HCT116 (cell line): ENCODE results near the gene CD69. TPM values are rescaled to one million over a fixed set of nuclear protein-coding genes. Genes with fewer than 3 reads are reported as not detected.
"Not testable (repeated sequence)": the region's sequence is repeated elsewhere in the genome, so short reads cannot be mapped to it uniquely, and the experiment has no call there.

Source experiments
- ATAC-seq: fragments of 200-7000 bp; cut with Tn5 transposase; 2 replicates; pipeline ENCODE4 v1.9.1; 2020; ENCODE audit warnings: mild to moderate bottlenecking, moderate library complexity
- BruUV-seq: library from RNA; stranded (reverse); fragments of 400-500 nt; replicated peaks from 2 replicates; lab custom pipeline; 2021; lab: Mats Ljungman, UMichigan
- CTCF ChIA-PET: fragments of 300-600 bp; sonication (Branson Sonifier 250); formaldehyde crosslinking; loops from one replicate; lab custom pipeline; 2021; ENCODE audit warnings: antibody characterized with exemption; lab: Charles Lee
- POLR2A ChIA-PET: fragments of 300-600, 350-600 bp; sonication (Branson Sonifier 250); formaldehyde crosslinking; loops from one replicate; lab custom pipeline; 2021; ENCODE audit warnings: antibody characterized with exemption; lab: Charles Lee
- RAD21 ChIA-PET, 2 experiments: fragments of 300-600 bp; sonication (Branson Sonifier 250); formaldehyde crosslinking; loops; one replicate each; lab custom pipeline; 2023; ENCODE audit warnings: low total read pairs in 2 of 2; ENCODE audit not compliant: uncharacterized antibody in 2 of 2, unreplicated experiment in 2 of 2, low non-redundant PET in 1 of 2; lab: Charles Lee
- DNase-seq: peaks from one replicate; pipeline ENCODE4 v3.0.0-alpha.2; 2010; ENCODE audit warnings: low read depth, low spot score
- H2AFZ ChIP-seq: fragments of 200-600 bp; shearing (Covaris generic), sonication (generic); 2 replicates; pipeline ENCODE4 v1.6.1; 2017; ENCODE audit warnings: low read depth, mixed run types, mixed read lengths, antibody characterized with exemption, low read length; ENCODE audit not compliant: poor library complexity, severe bottlenecking
- H3K27ac ChIP-seq: 2 replicates; pipeline ENCODE4 v1.5.1; 2012; ENCODE audit warnings: low read depth, low read length
- H3K27me3 ChIP-seq: fragments of 200-600 bp; sonication (generic); 2 replicates; pipeline ENCODE4 v1.6.1; 2016; ENCODE audit warnings: mixed run types, low read length, mixed read lengths; ENCODE audit not compliant: insufficient read depth
- H3K36me3 ChIP-seq, 2 experiments: fragments of 200-500 bp in 1 of 2; fragments of 200-600 bp in 1 of 2; sonication (Bioruptor generic) in 1 of 2; sonication (generic) in 1 of 2; 2 replicates each; pipeline versions ENCODE4 v1.5.1 to v1.6.1; 2014 to 2016; ENCODE audit warnings: low read length in 2 of 2, inconsistent platforms in 1 of 2, mixed read lengths in 1 of 2, mixed run types in 1 of 2; ENCODE audit not compliant: insufficient read depth in 2 of 2, control insufficient read depth in 1 of 2
- H3K4me1 ChIP-seq, 2 experiments: fragments of 200-600 bp in 1 of 2; sonication (generic) in 1 of 2; 2 replicates each; pipeline versions ENCODE4 v1.5.1 to v1.6.1; 2012 to 2017; ENCODE audit warnings: low read length in 2 of 2, inconsistent platforms in 1 of 2, mild to moderate bottlenecking in 1 of 2, mixed read lengths in 1 of 2, mixed run types in 1 of 2, moderate library complexity in 1 of 2; ENCODE audit not compliant: insufficient read depth in 2 of 2, control insufficient read depth in 1 of 2
- H3K4me2 ChIP-seq: fragments of 200-600 bp; sonication (generic); 2 replicates; pipeline ENCODE4 v1.6.1; 2017; ENCODE audit warnings: mixed run types, low read length, mixed read lengths
- H3K4me3 ChIP-seq, 2 experiments: fragments of 200-600 bp in 1 of 2; sonication (generic) in 1 of 2; replicated peaks in 1 of 2; 2 replicates each; pipeline ENCODE4 v1.5.1; 2011 to 2016; ENCODE audit warnings: low read length in 2 of 2, control low read depth in 1 of 2, low read depth in 1 of 2, mild to moderate bottlenecking in 1 of 2, mixed read lengths in 1 of 2, mixed run types in 1 of 2
- H3K79me2 ChIP-seq: fragments of 200-600 bp; sonication (generic); 2 replicates; pipeline ENCODE4 v1.6.1; 2017; ENCODE audit warnings: mild to moderate bottlenecking, mixed run types, low read length, moderate library complexity, mixed read lengths; ENCODE audit not compliant: insufficient read depth
- H3K9ac ChIP-seq: fragments of 200-600 bp; sonication (generic); 2 replicates; pipeline ENCODE4 v1.6.1; 2016; ENCODE audit warnings: low read length, mixed read lengths
- H3K9me2 ChIP-seq: fragments of 200-600 bp; sonication (generic), shearing (Covaris generic); 2 replicates; pipeline ENCODE4 v1.6.1; 2017; ENCODE audit warnings: mixed run types, mild to moderate bottlenecking, moderate library complexity; ENCODE audit not compliant: insufficient read depth
- H3K9me3 ChIP-seq, 2 experiments: fragments of 200-500 bp in 1 of 2; fragments of 200-600 bp in 1 of 2; sonication (Bioruptor generic) in 1 of 2; sonication (generic) in 1 of 2; 2 replicates each; pipeline ENCODE4 v1.6.1; 2014 to 2017; ENCODE audit warnings: low read length in 2 of 2, mixed read lengths in 2 of 2, inconsistent platforms in 1 of 2, low read depth in 1 of 2, mild to moderate bottlenecking in 1 of 2, mixed run types in 1 of 2, moderate library complexity in 1 of 2; ENCODE audit not compliant: control insufficient read depth in 1 of 2, insufficient read depth in 1 of 2
- H4K20me1 ChIP-seq: fragments of 200-600 bp; sonication (generic), shearing (Covaris generic); 2 replicates; pipeline ENCODE4 v1.6.1; 2017; ENCODE audit warnings: mixed run types, mild to moderate bottlenecking, moderate library complexity; ENCODE audit not compliant: insufficient read depth
- CBX3 ChIP-seq: IDR thresholded peaks from 2 replicates; pipeline ENCODE4 v1.6.1; 2012; ENCODE audit warnings: low read depth
- ELF1 ChIP-seq: IDR thresholded peaks from 2 replicates; pipeline ENCODE4 v1.6.1; 2012; ENCODE audit warnings: low read depth, borderline replicate concordance
- EZH2 ChIP-seq: fragments of 200-600 bp; sonication (generic); IDR thresholded peaks from 2 replicates; pipeline ENCODE4 v1.6.1; 2017; ENCODE audit warnings: antibody characterized with exemption, mixed run types
- POLR2A ChIP-seq: IDR thresholded peaks from 2 replicates; pipeline ENCODE4 v1.7.0; 2011; ENCODE audit warnings: borderline replicate concordance; ENCODE audit not compliant: insufficient read depth, insufficient read length; ENCODE audit errors: extremely low read depth
- POLR2AphosphoS5 ChIP-seq: IDR thresholded peaks from 2 replicates; pipeline ENCODE4 v1.6.1; 2011; ENCODE audit warnings: mild to moderate bottlenecking, low read depth, low read length, moderate library complexity
- SRF ChIP-seq: IDR thresholded peaks from 2 replicates; pipeline ENCODE4 v1.6.1; 2012; ENCODE audit warnings: low read depth
- YY1 ChIP-seq: IDR thresholded peaks from 2 replicates; pipeline ENCODE4 v1.6.1; 2011; ENCODE audit warnings: low read length, low read depth, moderate library complexity, mild to moderate bottlenecking; ENCODE audit not compliant: insufficient replicate concordance; ENCODE audit errors: extremely low read depth
- intact Hi-C: fragments of 100-400 bp; cut with micrococcal nuclease; formaldehyde crosslinking; loops from 2 replicates; pipeline ENCODE4 v1.10.0; 2022
- total RNA-seq: library from RNA; stranded (reverse); gene quantifications from one replicate; pipeline ENCODE4 v1.2.1, GENCODE V29; 2021; ENCODE audit not compliant: unreplicated experiment
- TF ChIP-seq, protein P1 (sequence below): IDR thresholded peaks from 2 replicates; pipeline ENCODE4 v1.6.1; 2011; ENCODE audit warnings: mild to moderate bottlenecking, low read length, moderate library complexity; ENCODE audit not compliant: insufficient replicate concordance; ENCODE audit errors: extremely low read depth
- TF ChIP-seq, protein P2 (sequence below): IDR thresholded peaks from 2 replicates; pipeline ENCODE4 v1.6.1; 2012; ENCODE audit warnings: low read depth

The CD69 gene
- total RNA-seq, 1 experiment from 2014 or later, result not detected

DNA sequence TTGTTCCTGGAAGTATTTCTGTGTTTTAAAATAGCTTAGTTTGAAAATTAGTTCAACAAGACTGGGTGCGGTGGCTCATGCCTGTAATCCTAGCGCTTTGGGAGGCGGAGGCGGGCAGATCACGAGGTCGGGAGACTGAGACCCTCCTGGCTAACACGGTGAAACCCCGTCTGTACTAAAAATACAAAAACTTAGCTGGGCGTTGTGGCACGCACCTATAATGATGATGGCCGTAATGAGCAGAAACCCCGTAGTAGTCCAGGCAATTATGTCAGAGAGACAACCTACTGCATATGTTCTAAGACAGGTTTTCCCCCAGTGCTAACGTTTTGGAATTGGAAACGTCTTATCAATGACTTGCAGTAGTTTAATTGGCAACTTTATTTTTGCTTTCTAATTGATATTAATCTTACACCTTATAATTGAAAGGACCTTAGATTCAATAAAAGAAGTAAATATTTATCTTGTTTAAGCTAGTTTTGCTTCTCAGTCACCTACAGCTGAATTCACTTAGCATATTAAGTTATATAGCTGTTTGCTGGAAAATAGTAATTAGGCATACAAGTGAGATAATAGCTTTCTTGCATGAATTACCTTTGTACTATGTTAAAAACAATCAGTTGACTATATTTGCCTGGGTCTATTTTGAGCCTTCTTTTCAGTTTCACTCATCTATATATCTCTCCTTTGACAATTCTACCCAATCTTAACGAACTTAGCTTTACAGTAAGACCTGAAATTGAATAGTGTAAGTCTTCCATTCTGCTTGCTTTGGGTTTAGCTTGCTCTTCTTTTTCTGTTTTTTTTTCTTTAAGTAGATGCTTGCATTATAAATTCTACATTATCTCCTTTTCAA is 43.4 kb downstream of the CD69 start:
- no TSS peak for BruUV-seq
- intact Hi-C loops, result no loop called here
- no peak overlapping the region for H2AFZ ChIP-seq
- no peak overlapping the region for H3K9ac ChIP-seq
- H3K9me3 ChIP-seq, result no peaks in the 10 kb centered on the region
- no peak overlapping the region for H3K27ac ChIP-seq
- peaks cover 24% of the 10 kb centered on the region for H3K27me3 ChIP-seq
- H3K4me2 ChIP-seq, result no peak overlapping the region
- no peaks in the 10 kb centered on the region for H3K79me2 ChIP-seq
- ATAC-seq (no peak), DNase-seq (no peak)
- ChIA-PET RAD21 (no interaction called here), POLR2A (no interaction called here), CTCF (interaction anchor here (0.6 to 2.2 kb wide), 5 partner anchors 9 to 386 kb away, joined by 3 to 16 read pairs (median 4); no protein-coding TSS in a partner anchor)
- H4K20me1 ChIP-seq, result no peaks in the 10 kb centered on the region
- H3K4me3 ChIP-seq, result no peak overlapping the region
- H3K36me3 ChIP-seq, result no peaks in the 10 kb centered on the region
- H3K4me1 ChIP-seq, result no peaks in the 10 kb centered on the region
- TF ChIP-seq SRF (no peak), POLR2A (no peak), ELF1 (no peak), POLR2AphosphoS5 (no peak), EZH2 (no peak), YY1 (no peak), CBX3 (no peak)
- TF ChIP-seq, protein P1, sequence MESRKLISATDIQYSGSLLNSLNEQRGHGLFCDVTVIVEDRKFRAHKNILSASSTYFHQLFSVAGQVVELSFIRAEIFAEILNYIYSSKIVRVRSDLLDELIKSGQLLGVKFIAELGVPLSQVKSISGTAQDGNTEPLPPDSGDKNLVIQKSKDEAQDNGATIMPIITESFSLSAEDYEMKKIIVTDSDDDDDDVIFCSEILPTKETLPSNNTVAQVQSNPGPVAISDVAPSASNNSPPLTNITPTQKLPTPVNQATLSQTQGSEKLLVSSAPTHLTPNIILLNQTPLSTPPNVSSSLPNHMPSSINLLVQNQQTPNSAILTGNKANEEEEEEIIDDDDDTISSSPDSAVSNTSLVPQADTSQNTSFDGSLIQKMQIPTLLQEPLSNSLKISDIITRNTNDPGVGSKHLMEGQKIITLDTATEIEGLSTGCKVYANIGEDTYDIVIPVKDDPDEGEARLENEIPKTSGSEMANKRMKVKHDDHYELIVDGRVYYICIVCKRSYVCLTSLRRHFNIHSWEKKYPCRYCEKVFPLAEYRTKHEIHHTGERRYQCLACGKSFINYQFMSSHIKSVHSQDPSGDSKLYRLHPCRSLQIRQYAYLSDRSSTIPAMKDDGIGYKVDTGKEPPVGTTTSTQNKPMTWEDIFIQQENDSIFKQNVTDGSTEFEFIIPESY, result no peak
- TF ChIP-seq, protein P2, sequence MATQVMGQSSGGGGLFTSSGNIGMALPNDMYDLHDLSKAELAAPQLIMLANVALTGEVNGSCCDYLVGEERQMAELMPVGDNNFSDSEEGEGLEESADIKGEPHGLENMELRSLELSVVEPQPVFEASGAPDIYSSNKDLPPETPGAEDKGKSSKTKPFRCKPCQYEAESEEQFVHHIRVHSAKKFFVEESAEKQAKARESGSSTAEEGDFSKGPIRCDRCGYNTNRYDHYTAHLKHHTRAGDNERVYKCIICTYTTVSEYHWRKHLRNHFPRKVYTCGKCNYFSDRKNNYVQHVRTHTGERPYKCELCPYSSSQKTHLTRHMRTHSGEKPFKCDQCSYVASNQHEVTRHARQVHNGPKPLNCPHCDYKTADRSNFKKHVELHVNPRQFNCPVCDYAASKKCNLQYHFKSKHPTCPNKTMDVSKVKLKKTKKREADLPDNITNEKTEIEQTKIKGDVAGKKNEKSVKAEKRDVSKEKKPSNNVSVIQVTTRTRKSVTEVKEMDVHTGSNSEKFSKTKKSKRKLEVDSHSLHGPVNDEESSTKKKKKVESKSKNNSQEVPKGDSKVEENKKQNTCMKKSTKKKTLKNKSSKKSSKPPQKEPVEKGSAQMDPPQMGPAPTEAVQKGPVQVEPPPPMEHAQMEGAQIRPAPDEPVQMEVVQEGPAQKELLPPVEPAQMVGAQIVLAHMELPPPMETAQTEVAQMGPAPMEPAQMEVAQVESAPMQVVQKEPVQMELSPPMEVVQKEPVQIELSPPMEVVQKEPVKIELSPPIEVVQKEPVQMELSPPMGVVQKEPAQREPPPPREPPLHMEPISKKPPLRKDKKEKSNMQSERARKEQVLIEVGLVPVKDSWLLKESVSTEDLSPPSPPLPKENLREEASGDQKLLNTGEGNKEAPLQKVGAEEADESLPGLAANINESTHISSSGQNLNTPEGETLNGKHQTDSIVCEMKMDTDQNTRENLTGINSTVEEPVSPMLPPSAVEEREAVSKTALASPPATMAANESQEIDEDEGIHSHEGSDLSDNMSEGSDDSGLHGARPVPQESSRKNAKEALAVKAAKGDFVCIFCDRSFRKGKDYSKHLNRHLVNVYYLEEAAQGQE, result no peak
- no peaks in the 10 kb centered on the region for H3K9me2 ChIP-seq

DNA sequence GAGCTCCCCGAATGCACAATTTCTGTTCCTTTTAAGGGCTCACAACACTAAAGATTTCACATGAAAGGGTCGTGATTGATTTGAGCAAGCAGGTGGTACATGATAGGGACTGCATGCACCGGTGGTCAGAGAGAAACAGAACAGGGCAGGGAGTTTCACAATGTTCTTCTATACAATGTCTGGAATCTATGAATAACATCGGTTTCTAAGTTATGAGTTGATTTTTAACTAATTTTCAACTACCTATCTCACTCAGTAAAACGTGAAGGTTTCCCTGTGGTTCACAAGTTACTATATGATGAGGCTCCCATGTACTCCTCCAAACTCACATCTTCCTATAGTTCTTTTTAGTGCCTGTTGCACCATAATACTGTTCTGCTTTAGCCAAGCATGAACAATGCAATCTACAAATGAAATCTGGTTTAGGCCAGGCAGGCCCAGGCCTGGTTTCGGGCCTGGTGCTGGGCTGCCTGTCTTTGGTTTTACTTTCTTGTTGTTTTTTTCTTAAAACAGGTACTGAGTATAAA is 47.6 kb downstream of the CD69 start:
- H3K9me2 ChIP-seq, H3K9ac ChIP-seq, H3K27me3 ChIP-seq, H3K27ac ChIP-seq, H3K4me2 ChIP-seq, H3K9me3 ChIP-seq, RAD21 ChIA-PET, H2AFZ ChIP-seq, DNase-seq, CTCF ChIA-PET, H3K4me1 ChIP-seq, H4K20me1 ChIP-seq, H3K4me3 ChIP-seq, ATAC-seq, H3K36me3 ChIP-seq, intact Hi-C loops, POLR2A ChIA-PET, BruUV-seq, H3K79me2 ChIP-seq: not testable (repeated sequence)
